OCI-LY1 (cell line): Measurements from ENCODE around the gene MADD.

ENCODE experiments used
- CTCF ChIP-seq: fragments of 200-600 bp; sonication (generic), shearing (Covaris generic); IDR thresholded peaks from 2 replicates; pipeline ENCODE4 v1.5.1; 2017; ENCODE audit warnings: mild to moderate bottlenecking, antibody characterized with exemption, low read length, moderate library complexity, mixed read lengths
- EZH2 ChIP-seq: fragments of 200-600 bp; sonication (generic), shearing (Covaris generic); IDR thresholded peaks from 2 replicates; pipeline ENCODE4 v1.8.0; 2017; ENCODE audit warnings: borderline replicate concordance, mixed run types, mild to moderate bottlenecking, antibody characterized with exemption, low read length, moderate library complexity, mixed read lengths

GRCh38 chr11:47271961-47272661 is 2.2 kb downstream of the MADD start:
- TF ChIP-seq CTCF = no peak
- no peak for TF ChIP-seq EZH2
